ENCODE data around the gene TANGO6. TPM values are rescaled to one million over a fixed set of nuclear protein-coding genes. Genes with fewer than 3 reads are reported as not detected.

Gene TANGO6
- total and polyA plus RNA-seq, 2 of the 8 experiments (the other 6 are each of a cell fraction or from before 2014, with no cell fraction given) = 5.0 to 19.5 TPM

DNA sequence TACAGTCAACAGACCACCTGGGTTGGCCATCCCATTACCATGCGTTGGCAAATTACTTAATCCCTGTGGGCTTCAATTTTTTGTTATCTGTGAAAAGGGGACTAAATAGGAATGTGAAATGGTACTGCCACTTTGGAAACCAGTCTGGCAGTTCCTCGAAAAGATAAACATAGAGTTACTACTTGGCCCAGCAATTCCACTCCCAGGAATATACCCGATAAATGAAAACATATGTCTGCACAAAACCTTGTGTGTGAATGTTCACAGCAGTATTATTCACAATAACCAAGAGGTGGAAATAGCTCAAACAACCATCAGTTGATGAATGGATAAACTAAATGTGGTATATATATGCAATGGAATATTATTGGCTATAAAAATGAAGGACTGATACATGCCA lies 87.9 kb downstream of the TANGO6 start:
- no peak overlapping the region for H2BK20ac ChIP-seq (ENCODE audit: low read length)
- H3K9ac ChIP-seq (replicated peaks in 1 of 4; ENCODE audit: extremely low read depth in 1 of 4, low read depth in 3 of 4, low read length in 3 of 4) = no peak overlapping the region
- no peak overlapping the region for H3K23ac ChIP-seq (ENCODE audit: insufficient read length)
- no peak overlapping the region for H3K27ac ChIP-seq (ENCODE audit: low read depth, low read length)
- CTCF ChIA-PET (ENCODE audit: partially characterized antibody) = interaction anchor here (0.6 kb wide), 1 partner anchor 29 kb away, joined by 3 read pairs; no protein-coding TSS in a partner anchor
- WGBS, 2 experiments (ENCODE audit: extremely low coverage in 1 of 2, insufficient coverage in 1 of 2, insufficient read length in 1 of 2, insufficient replicate concordance in 2 of 2, low coverage in 1 of 2, low lambda C conversion rate in 2 of 2, missing lambda C conversion rate in 1 of 2) = 95% methylated on average over 3 of the region's 3 CpGs; no CpG with 5 or more reads in 1 of the 2 experiments
- H3K27me3 ChIP-seq (replicated peaks in 1 of 4; ENCODE audit: control insufficient read depth in 3 of 4, extremely low read depth in 1 of 4, insufficient read depth in 3 of 4, low read length in 3 of 4) = no peaks in the 10 kb centered on the region
- FAIRE-seq (no peak), DNase-seq (ENCODE audit: low read depth in 1 of 2, low spot score in 2 of 2) (no peak)
- H3K56ac ChIP-seq (replicated peaks; ENCODE audit: insufficient read length, low read depth, low read length) = no peak overlapping the region
- no peak overlapping the region for H3K4me3 ChIP-seq (ENCODE audit: extremely low read depth in 1 of 4, insufficient read depth in 2 of 4, low read depth in 3 of 4, low read length in 4 of 4)
- no peak overlapping the region for H2BK5ac ChIP-seq (ENCODE audit: low read depth, low read length)
- no peaks in the 10 kb centered on the region for H3K79me2 ChIP-seq (ENCODE audit: control insufficient read depth in 1 of 2, insufficient read depth in 2 of 2, low read length in 2 of 2)
- POLR2A ChIA-PET (ENCODE audit: partially characterized antibody) = interaction anchor here (0.6 kb wide), 1 partner anchor 736 kb away, joined by 3 read pairs; no protein-coding TSS in a partner anchor
- no peak overlapping the region for H3K4ac ChIP-seq (replicated peaks; ENCODE audit: insufficient read length, low read depth, low read length)
- H4K8ac ChIP-seq (ENCODE audit: extremely low read depth, insufficient read depth, low read length) = no peak overlapping the region
- no peak overlapping the region for H2BK120ac ChIP-seq (replicated peaks; ENCODE audit: low read depth, low read length)
- no peaks in the 10 kb centered on the region for H4K20me1 ChIP-seq (replicated peaks in 1 of 2; ENCODE audit: control insufficient read depth in 1 of 2, insufficient read depth in 2 of 2, low read length in 2 of 2)
- no peak overlapping the region for H2BK12ac ChIP-seq (ENCODE audit: low read depth, low read length)
- H2AFZ ChIP-seq (ENCODE audit: low read length) = no peak overlapping the region
- H3K36me3 ChIP-seq (ENCODE audit: control insufficient read depth in 2 of 4, insufficient read depth in 4 of 4, low read length in 3 of 4) = peaks cover 0 to 8% (median 5%) of the 10 kb centered on the region in 4 experiments; a peak in 4 of 8 replicates
- no peaks in the 10 kb centered on the region for H3K23me2 ChIP-seq (ENCODE audit: low read depth, low read length)
- no peak overlapping the region for H3K14ac ChIP-seq (ENCODE audit: insufficient read length)
- no peaks in the 10 kb centered on the region for H3K9me3 ChIP-seq (ENCODE audit: insufficient read depth in 2 of 2, low read depth in 1 of 2, low read length in 1 of 2)
- no peak overlapping the region for H2BK15ac ChIP-seq (ENCODE audit: low read length)
- no peak overlapping the region for H2AK5ac ChIP-seq (ENCODE audit: low read depth, low read length)
- no peak overlapping the region for H3K4me2 ChIP-seq (ENCODE audit: insufficient read depth in 1 of 2, low read depth in 2 of 2, low read length in 2 of 2)
- H3K18ac ChIP-seq (ENCODE audit: extremely low read depth, low read length) = no peak overlapping the region
- H3K79me1 ChIP-seq (ENCODE audit: low read depth, low read length) = no peaks in the 10 kb centered on the region
- H4K5ac ChIP-seq (ENCODE audit: insufficient read length, low read depth, low read length) = no peak overlapping the region
- no peaks in the 10 kb centered on the region for H3K4me1 ChIP-seq (replicated peaks in 1 of 4; ENCODE audit: control insufficient read depth in 3 of 4, insufficient read depth in 4 of 4, low read length in 3 of 4)
- no peak overlapping the region for H4K91ac ChIP-seq (replicated peaks; ENCODE audit: insufficient read length, low read length)
- no peak for TF ChIP-seq GTF2F1 (IDR thresholded peaks at IDR 0.05; ENCODE audit: borderline replicate concordance, low read depth, low read length)
- TF ChIP-seq CHD1 (IDR thresholded peaks at IDR 0.05; ENCODE audit: low read depth, low read length) = no peak
- TF ChIP-seq TEAD4 (IDR thresholded peaks at IDR 0.05; ENCODE audit: low read depth, low read length) = no peak
- no peak for TF ChIP-seq MAFK (IDR thresholded peaks at IDR 0.05; ENCODE audit: low read depth, low read length)
- no peak for TF ChIP-seq EGR1 (IDR thresholded peaks at IDR 0.05; ENCODE audit: borderline replicate concordance, low read depth, low read length)
- no peak for TF ChIP-seq NANOG (IDR thresholded peaks at IDR 0.05; ENCODE audit: insufficient read depth, low read depth, low read length, poor library complexity, severe bottlenecking)
- TF ChIP-seq, protein P1, sequence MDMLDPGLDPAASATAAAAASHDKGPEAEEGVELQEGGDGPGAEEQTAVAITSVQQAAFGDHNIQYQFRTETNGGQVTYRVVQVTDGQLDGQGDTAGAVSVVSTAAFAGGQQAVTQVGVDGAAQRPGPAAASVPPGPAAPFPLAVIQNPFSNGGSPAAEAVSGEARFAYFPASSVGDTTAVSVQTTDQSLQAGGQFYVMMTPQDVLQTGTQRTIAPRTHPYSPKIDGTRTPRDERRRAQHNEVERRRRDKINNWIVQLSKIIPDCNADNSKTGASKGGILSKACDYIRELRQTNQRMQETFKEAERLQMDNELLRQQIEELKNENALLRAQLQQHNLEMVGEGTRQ (IDR thresholded peaks at IDR 0.05; ENCODE audit: low read length) = no peak
- TF ChIP-seq TBP (IDR thresholded peaks at IDR 0.05; ENCODE audit: low read depth, low read length) = no peak
- no peak for TF ChIP-seq POLR2AphosphoS5 (IDR thresholded peaks at IDR 0.05; ENCODE audit: low read depth, low read length)
- TF ChIP-seq RNF2 (IDR thresholded peaks at IDR 0.05; ENCODE audit: borderline replicate concordance, low read depth, low read length, missing control alignments, poor library complexity, severe bottlenecking) = no peak
